ENCODE results near the gene AIMP1. TPM values are rescaled to one million over a fixed set of nuclear protein-coding genes. Genes with fewer than 3 reads are reported as not detected.

Gene AIMP1
- total and polyA plus RNA-seq, 10 of the 15 experiments (the other 5 are each of a cell fraction or from before 2014, with no cell fraction given): 18.6 to 131 (median 56.5) TPM

GRCh38 chr4:106277140-106277675, 39.1 kb upstream of the AIMP1 start:
- H3K27ac ChIP-seq (ENCODE audit: control insufficient read depth, insufficient read depth): no peak overlapping the region
- 91% methylated on average over 1 of the region's 1 CpG for WGBS (ENCODE audit: insufficient coverage, insufficient replicate concordance, low lambda C conversion rate, missing lambda C conversion rate)
- no peaks in the 10 kb centered on the region for H4K20me1 ChIP-seq (ENCODE audit: control insufficient read depth, insufficient read depth)
- ATAC-seq (no peak), FAIRE-seq (no peak), DNase-seq (ENCODE audit: low read depth, low spot score) (no peak)
- no peak for TF ChIP-seq PBX3 (IDR thresholded peaks at IDR 0.05; ENCODE audit: insufficient replicate concordance, low read depth, low read length)
- TF ChIP-seq E2F4 (IDR thresholded peaks at IDR 0.05; ENCODE audit: low read depth, low read length): no peak
- TF ChIP-seq MAX (IDR thresholded peaks at IDR 0.05; ENCODE audit: low read depth, low read length): no peak
- no peak for TF ChIP-seq YBX1 (IDR thresholded peaks at IDR 0.05)
- H3K9ac ChIP-seq (ENCODE audit: control insufficient read depth, insufficient read depth, low read length): no peak overlapping the region
- POLR2A ChIA-PET: no interaction called here
- SMC1A ChIA-PET (ENCODE audit: uncharacterized antibody, unreplicated experiment): no interaction called here
- CTCF ChIA-PET: interaction anchor here (2.8 kb wide), 1 partner anchor 11 kb away, joined by 16 read pairs; no protein-coding TSS in a partner anchor
- no peaks in the 10 kb centered on the region for H3K4me1 ChIP-seq (ENCODE audit: control insufficient read depth, insufficient read depth, low read length)
- H3K4me3 ChIP-seq: no peak overlapping the region
- H3K79me2 ChIP-seq (ENCODE audit: control insufficient read depth, insufficient read depth, low read length): no peaks in the 10 kb centered on the region
- no peaks in the 10 kb centered on the region for H3K27me3 ChIP-seq (replicated peaks in 1 of 2; ENCODE audit: control insufficient read depth in 2 of 2, insufficient read depth in 2 of 2, low read length in 1 of 2)
- H2AFZ ChIP-seq (ENCODE audit: control insufficient read depth, low read depth, low read length): no peak overlapping the region
- no peaks in the 10 kb centered on the region; a peak in 1 of 4 replicates for H3K36me3 ChIP-seq (ENCODE audit: control insufficient read depth in 2 of 2, insufficient read depth in 2 of 2, low read length in 1 of 2)
- intact Hi-C loops (cut with micrococcal nuclease; ENCODE audit: unreplicated experiment): no loop called here
- H3K4me2 ChIP-seq (ENCODE audit: control insufficient read depth, insufficient read depth): no peak overlapping the region
- in situ Hi-C loops (cut with MboI): no loop called here
- H3K9me3 ChIP-seq (replicated peaks; ENCODE audit: control insufficient read depth, insufficient read depth, low read length): no peaks in the 10 kb centered on the region; the same call in 2 of the 3 replicates
- no TSS peak for BruUV-seq (replicated peaks)
- RAD21 ChIA-PET (ENCODE audit: unreplicated experiment): no interaction called here
